H9 (cell line): ENCODE results near the gene BCAS3. TPM values are rescaled to one million over a fixed set of nuclear protein-coding genes. Genes with fewer than 3 reads are reported as not detected.

Source experiments
- DNase-seq: peaks from one replicate; pipeline ENCODE4 v3.0.0-alpha.2; 2017
- H2AFZ ChIP-seq: one replicate; pipeline ENCODE4 v1.6.1; 2013; ENCODE audit warnings: mild to moderate bottlenecking, low read length, control low read depth, moderate library complexity
- H2AK5ac ChIP-seq: 2 replicates; pipeline ENCODE4 v1.6.1; 2013; ENCODE audit warnings: low read length, control low read depth, mixed read lengths; ENCODE audit not compliant: insufficient read length
- H2BK120ac ChIP-seq: one replicate; pipeline ENCODE4 v1.6.1; 2013; ENCODE audit warnings: low read depth, mild to moderate bottlenecking, low read length, control low read depth, inconsistent platforms; ENCODE audit not compliant: poor library complexity, severe bottlenecking
- H2BK12ac ChIP-seq: 2 replicates; pipeline ENCODE4 v1.6.1; 2013; ENCODE audit warnings: low read length, control low read depth, mixed read lengths, low read depth; ENCODE audit not compliant: insufficient read length
- H2BK15ac ChIP-seq: 2 replicates; pipeline ENCODE4 v1.6.1; 2013; ENCODE audit warnings: low read depth, low read length, control low read depth
- H2BK20ac ChIP-seq: one replicate; pipeline ENCODE4 v1.6.1; 2013; ENCODE audit warnings: low read depth, mild to moderate bottlenecking, low read length, control low read depth, inconsistent platforms; ENCODE audit not compliant: poor library complexity, severe bottlenecking
- H2BK5ac ChIP-seq: 2 replicates; pipeline ENCODE4 v1.6.1; 2013; ENCODE audit warnings: low read length, control low read depth, mixed read lengths; ENCODE audit not compliant: insufficient read length
- H3K14ac ChIP-seq: 2 replicates; pipeline ENCODE4 v1.6.1; 2013; ENCODE audit warnings: low read length, control low read depth; ENCODE audit not compliant: insufficient read depth
- H3K18ac ChIP-seq: 2 replicates; pipeline ENCODE4 v1.6.1; 2013; ENCODE audit warnings: low read depth, mild to moderate bottlenecking, mixed read lengths, low read length, control low read depth; ENCODE audit not compliant: insufficient read length
- H3K23ac ChIP-seq: 2 replicates; pipeline ENCODE4 v1.6.1; 2013; ENCODE audit warnings: low read length, control low read depth, mixed read lengths, low read depth; ENCODE audit not compliant: insufficient read length
- H3K23me2 ChIP-seq: 2 replicates; pipeline ENCODE4 v1.6.1; 2013; ENCODE audit warnings: low read depth, mild to moderate bottlenecking, mixed read lengths, low read length, control low read depth; ENCODE audit not compliant: insufficient read length, poor library complexity, severe bottlenecking
- H3K27ac ChIP-seq: 2 replicates; pipeline ENCODE4 v1.5.1; 2013; ENCODE audit warnings: low read length, control low read depth, mixed read lengths, low read depth; ENCODE audit not compliant: insufficient read length
- H3K27me3 ChIP-seq: 2 replicates; pipeline ENCODE4 v1.6.1; 2013; ENCODE audit warnings: low read length, control low read depth, inconsistent platforms; ENCODE audit not compliant: insufficient read depth
- H3K4ac ChIP-seq: 2 replicates; pipeline ENCODE4 v1.6.1; 2013; ENCODE audit warnings: low read depth, mild to moderate bottlenecking, control low read depth, inconsistent platforms, low read length, moderate library complexity
- H3K4me1 ChIP-seq: 2 replicates; pipeline ENCODE4 v1.6.1; 2013; ENCODE audit warnings: low read length, control low read depth, inconsistent platforms; ENCODE audit not compliant: insufficient read depth
- H3K4me2 ChIP-seq: 2 replicates; pipeline ENCODE4 v1.6.1; 2013; ENCODE audit warnings: low read length, control low read depth, mixed read lengths; ENCODE audit not compliant: insufficient read length, insufficient read depth
- H3K56ac ChIP-seq: 2 replicates; pipeline ENCODE4 v1.6.1; 2013; ENCODE audit warnings: low read depth, mild to moderate bottlenecking, mixed read lengths, low read length, control low read depth; ENCODE audit not compliant: insufficient read length
- H3K79me1 ChIP-seq: 2 replicates; pipeline ENCODE4 v1.6.1; 2013; ENCODE audit warnings: low read depth, mild to moderate bottlenecking, moderate library complexity, low read length, control low read depth, inconsistent platforms; ENCODE audit not compliant: insufficient read depth, poor library complexity, severe bottlenecking
- H3K79me2 ChIP-seq: 2 replicates; pipeline ENCODE4 v1.6.1; 2013; ENCODE audit warnings: low read length, control low read depth, inconsistent platforms; ENCODE audit not compliant: insufficient read depth
- H3K9ac ChIP-seq: 2 replicates; pipeline ENCODE4 v1.6.1; 2013; ENCODE audit warnings: low read length, control low read depth, mixed read lengths; ENCODE audit not compliant: insufficient read length; ENCODE audit errors: extremely low read depth
- H3K9me3 ChIP-seq: one replicate; pipeline ENCODE4 v1.6.1; 2013; ENCODE audit warnings: low read depth, low read length, inconsistent platforms; ENCODE audit not compliant: control insufficient read depth
- H3T11ph ChIP-seq: one replicate; pipeline ENCODE4 v1.6.1; 2013; ENCODE audit warnings: mild to moderate bottlenecking, low read length, control low read depth, inconsistent platforms
- H4K20me1 ChIP-seq: one replicate; pipeline ENCODE4 v1.6.1; 2013; ENCODE audit not compliant: control insufficient read depth, insufficient read length, insufficient read depth
- H4K5ac ChIP-seq: 2 replicates; pipeline ENCODE4 v1.6.1; 2013; ENCODE audit warnings: low read depth, mild to moderate bottlenecking, mixed read lengths, low read length, control low read depth; ENCODE audit not compliant: insufficient read length
- H4K8ac ChIP-seq: replicated peaks from 2 replicates; pipeline ENCODE4 v1.6.1; 2013; ENCODE audit warnings: low read length, control low read depth, mixed read lengths, low read depth; ENCODE audit not compliant: insufficient read length
- H4K91ac ChIP-seq: 2 replicates; pipeline ENCODE4 v1.6.1; 2013; ENCODE audit warnings: low read depth, mild to moderate bottlenecking, moderate library complexity, mixed read lengths, low read length, control low read depth; ENCODE audit not compliant: insufficient read length
- H3K27ac Mint-ChIP-seq, 3 experiments: 2 replicates in 2 of 3; 3 replicates in 1 of 3; pipeline ENCODE4 v1.8.0; 2020 to 2021; ENCODE audit warnings: mixed read lengths in 3 of 3, mild to moderate bottlenecking in 1 of 3, moderate library complexity in 1 of 3
- H3K27me3 Mint-ChIP-seq: 2 replicates; pipeline ENCODE4 v1.8.0; 2021; ENCODE audit warnings: low read depth, mild to moderate bottlenecking, moderate library complexity, mixed read lengths
- H3K36me3 Mint-ChIP-seq, 3 experiments: 2 replicates in 2 of 3; 3 replicates in 1 of 3; pipeline ENCODE4 v1.8.0; 2020 to 2021; ENCODE audit warnings: low read depth in 3 of 3, mixed read lengths in 3 of 3; ENCODE audit not compliant: insufficient read depth in 1 of 3
- H3K4me1 Mint-ChIP-seq, 2 experiments: 2 replicates each; pipeline ENCODE4 v1.8.0; 2020; ENCODE audit warnings: mixed read lengths in 2 of 2
- H3K4me3 Mint-ChIP-seq, 2 experiments: 2 replicates in 1 of 2; 3 replicates in 1 of 2; pipeline ENCODE4 v1.8.0; 2020 to 2021; ENCODE audit warnings: mild to moderate bottlenecking in 2 of 2, mixed read lengths in 2 of 2, moderate library complexity in 1 of 2
- H3K9me3 Mint-ChIP-seq, 2 experiments: 2 replicates in 1 of 2; 3 replicates in 1 of 2; pipeline ENCODE4 v1.8.0; 2020; ENCODE audit warnings: mild to moderate bottlenecking in 2 of 2, mixed read lengths in 2 of 2, moderate library complexity in 1 of 2
- CTCF ChIP-seq: fragments of 200-600 bp; sonication (generic); conservative IDR thresholded peaks from 3 replicates; pipeline ENCODE4 v1.8.0; 2021; ENCODE audit warnings: antibody characterized with exemption, mild to moderate bottlenecking
- WGBS: extraction: QIAGEN DNeasy Blood & Tissue Kit; methylation state at CpG from one replicate; pipeline ENCODE4 v1.1.7; 2013; ENCODE audit warnings: missing lambda C conversion rate, low lambda C conversion rate, mixed read lengths; ENCODE audit not compliant: insufficient read length; ENCODE audit errors: extremely low coverage; 5-methylcytosine and 5-hydroxymethylcytosine counted together
- total RNA-seq: library from RNA; stranded (reverse); gene quantifications from 2 replicates; pipeline ENCODE4 v1.2.1, GENCODE V29; 2021

The BCAS3 gene
- total RNA-seq, 1 experiment from 2014 or later = 22.4 TPM

- H2BK15ac ChIP-seq = no peak overlapping the region
- Mint-ChIP-seq H3K9me3 (no peaks in the 10 kb centered on the region), H3K36me3 (no peaks in the 10 kb centered on the region), H3K27ac (no peak overlapping the region; a peak in 1 of 7 replicates), H3K4me3 (no peak overlapping the region), H3K4me1 (peaks cover 8 to 10% of the 10 kb centered on the region in 2 experiments), H3K27me3 (no peaks in the 10 kb centered on the region)
- no peak overlapping the region for H3K23ac ChIP-seq
- no peaks in the 10 kb centered on the region for H3K79me2 ChIP-seq
- no peak overlapping the region for H2BK20ac ChIP-seq
- H3K23me2 ChIP-seq = no peaks in the 10 kb centered on the region
- no peak overlapping the region for H3T11ph ChIP-seq
- no peak overlapping the region for H4K91ac ChIP-seq
- WGBS = no CpG with 5 or more reads among the region's 6 CpGs
- H2AK5ac ChIP-seq = no peak overlapping the region
- no peak overlapping the region for H3K14ac ChIP-seq
- no peak overlapping the region for H3K9ac ChIP-seq
- no peak overlapping the region for H3K56ac ChIP-seq
- H3K27ac ChIP-seq = no peak overlapping the region
- TF ChIP-seq CTCF = no peak
- no peak overlapping the region for H2BK5ac ChIP-seq
- H3K4me2 ChIP-seq = no peak overlapping the region
- no peaks in the 10 kb centered on the region for H4K20me1 ChIP-seq
- no peaks in the 10 kb centered on the region for H3K4me1 ChIP-seq
- no peak overlapping the region for H2BK12ac ChIP-seq
- peak; percentile 61 for DNase-seq
- H2BK120ac ChIP-seq = no peak overlapping the region
- no peak overlapping the region for H3K18ac ChIP-seq
- no peak overlapping the region for H4K8ac ChIP-seq
- no peak overlapping the region for H4K5ac ChIP-seq
- H2AFZ ChIP-seq = no peak overlapping the region
- no peak overlapping the region for H3K4ac ChIP-seq
- H3K27me3 ChIP-seq = no peaks in the 10 kb centered on the region
- H3K79me1 ChIP-seq = no peaks in the 10 kb centered on the region
- no peaks in the 10 kb centered on the region for H3K9me3 ChIP-seq
Observed at GRCh38 chr17:61337290-61337689, 659.6 kb downstream of the BCAS3 start.
